Right cardiac atrium (tissue), 5 donors: ENCODE results near the gene DGKI. TPM values are rescaled to one million over a fixed set of nuclear protein-coding genes. Genes with fewer than 3 reads are reported as not detected.

ENCODE experiments used
- ATAC-seq, 2 donors: fragments of 200-7000 bp; cut with Tn5 transposase; one replicate each; pipeline versions ENCODE4 v1.8.0 to v1.9.1; 2020; ENCODE audit warnings: moderate library complexity in 2 of 2, mild to moderate bottlenecking in 1 of 2
- DNase-seq, 3 donors: peaks; one replicate each; pipeline ENCODE4 v3.0.0-alpha.2; 2020
- H3K27ac ChIP-seq: one replicate; pipeline ENCODE4 v1.5.1; 2013; ENCODE audit warnings: mild to moderate bottlenecking, low read length, control low read depth, moderate library complexity
- H3K27me3 ChIP-seq: one replicate; pipeline ENCODE4 v1.6.1; 2013; ENCODE audit not compliant: control insufficient read depth, insufficient read depth
- H3K4me1 ChIP-seq: one replicate; pipeline ENCODE4 v1.6.1; 2013; ENCODE audit warnings: low read length; ENCODE audit not compliant: control insufficient read depth, insufficient read depth
- H3K4me3 ChIP-seq: one replicate; pipeline ENCODE4 v1.5.1; 2013; ENCODE audit warnings: low read length, control low read depth
- H3K9me3 ChIP-seq: one replicate; pipeline ENCODE4 v1.6.1; 2013; ENCODE audit warnings: low read length; ENCODE audit not compliant: control insufficient read depth
- whole genome bisulfite sequencing: extraction: QIAGEN DNeasy Blood & Tissue Kit; methylation state at CpG from one replicate; pipeline ENCODE4 v1.1.7; 2013; 5-methylcytosine and 5-hydroxymethylcytosine counted together
- intact Hi-C, 4 donors: fragments of 100-400 bp; cut with DNase I; formaldehyde crosslinking; loops; one replicate each; pipeline versions ENCODE4 v1.11.0 to v1.14.0; 2022 to 2023
- polyA plus RNA-seq: library from polyadenylated mRNA; stranded (reverse); fragments of 200-250 nt; gene quantifications from one replicate; pipeline ENCODE4 v1.2.3, GENCODE V29; 2013
- total RNA-seq, 4 donors: library from RNA; stranded (reverse); fragmentation: NEBNext Ultra II Directional; extraction: Animal tissue kit (Norgen Biotek cat#: 25700); gene quantifications; one replicate each; pipeline ENCODE4 v1.2.1, GENCODE V29; 2021
- donor health status: healthy with polysubstance abuse.
- donor health status: DM: no; HTN: yes; CAD: no.
- donor health status: DM: no; HTN: no; CAD: no.
- donor health status: DM: no; HTN: yes; CAD: no; lungs with severe emphysema.
- donor health status: DM: yes; HTN: yes; CAD: no.

DGKI gene
- total and polyA plus RNA-seq, 5 donors, result 2.1 to 14.9 (median 7.7) TPM

DNA sequence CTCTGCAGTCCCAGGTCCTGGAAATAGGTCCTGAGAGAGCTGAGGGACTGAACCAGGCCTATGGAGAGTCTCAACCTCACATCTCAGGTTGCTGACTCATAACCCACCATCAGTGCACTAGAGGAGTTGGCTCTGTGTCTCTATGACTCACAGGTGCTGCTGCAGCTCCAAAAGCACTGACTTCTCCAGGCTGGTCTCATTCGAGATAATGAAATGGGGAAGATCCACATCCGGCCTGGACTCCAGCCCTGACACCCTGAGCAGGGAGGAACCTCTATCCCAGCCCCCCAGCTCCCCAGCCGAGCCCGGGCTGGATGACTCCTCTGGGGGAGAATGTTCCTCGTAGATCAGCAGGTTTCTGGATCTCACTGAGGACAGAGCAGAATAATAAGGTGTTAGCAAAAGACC is 35.5 kb upstream of the DGKI start:
- Histone ChIP-seq H3K4me3 (no peak overlapping the region), H3K27me3 (no peaks in the 10 kb centered on the region), H3K4me1 (peaks cover 3% of the 10 kb centered on the region), H3K27ac (peak overlapping the region; percentile 53), H3K9me3 (no peaks in the 10 kb centered on the region)
- intact Hi-C loops, result no loop called here
- DNase-seq, result peak in 1 of 3 donors; percentile 39
- WGBS, result 77% methylated on average over 5 of the region's 5 CpGs
- ATAC-seq, result peak in 1 of 2 donors; percentile 77

DNA sequence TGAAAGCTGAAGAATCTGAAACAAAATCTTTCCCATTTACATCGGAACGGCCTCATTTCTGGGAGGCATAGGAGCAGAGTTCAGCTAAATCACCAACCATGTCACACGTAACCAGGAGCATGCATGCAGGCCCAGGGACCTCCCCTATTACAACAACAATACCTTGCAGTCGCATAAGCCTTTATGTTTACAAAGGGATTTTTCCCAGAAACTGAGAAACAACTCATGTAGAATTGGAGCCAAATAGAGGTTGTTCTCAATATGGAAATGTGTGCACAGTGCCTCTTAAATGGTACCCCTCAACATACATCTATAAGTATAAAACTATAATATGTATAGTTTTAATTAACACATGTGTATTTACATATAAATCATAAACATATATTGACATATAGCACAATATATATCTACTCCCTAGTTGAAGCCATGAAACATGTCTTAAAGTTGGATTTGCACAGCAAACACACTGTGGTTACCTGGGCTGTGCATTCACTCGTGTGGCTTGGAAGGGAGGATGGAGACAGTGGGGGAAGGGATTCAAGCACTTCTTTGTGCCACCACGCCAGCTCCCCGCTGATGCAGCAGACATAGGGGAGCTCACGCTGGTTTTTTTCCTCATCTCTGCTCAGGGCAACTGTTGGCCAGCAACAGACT is 35.0 kb upstream of the DGKI start:
- 97% methylated on average over 8 of the region's 8 CpGs for WGBS
- peak overlapping the region; percentile 53 for H3K27ac ChIP-seq
- H3K9me3 ChIP-seq, result no peaks in the 10 kb centered on the region
- H3K4me3 ChIP-seq, result no peak overlapping the region
- ATAC-seq (no peak), DNase-seq (no peak)
- intact Hi-C loops, result no loop called here
- H3K4me1 ChIP-seq, result peaks cover 3% of the 10 kb centered on the region
- H3K27me3 ChIP-seq, result no peaks in the 10 kb centered on the region

DNA sequence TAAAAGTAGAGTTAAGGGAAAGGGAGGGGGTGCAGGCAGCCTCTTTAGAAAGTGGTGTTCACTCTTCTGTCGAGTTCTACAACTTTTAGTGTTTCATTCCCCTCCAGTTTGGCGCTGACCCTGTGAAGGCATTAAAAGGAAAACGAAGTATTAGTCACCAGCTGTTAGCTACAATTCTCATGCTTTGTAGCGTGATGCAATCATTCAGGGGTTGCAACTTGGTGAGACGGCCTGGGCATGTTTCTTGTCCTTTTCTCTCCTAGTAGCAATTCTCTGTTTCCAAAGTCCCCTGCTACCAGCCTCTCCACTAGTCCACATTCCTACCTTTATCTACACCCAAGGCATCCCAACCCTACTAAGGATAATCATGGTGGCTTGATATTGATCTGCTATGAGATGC is 33.7 kb upstream of the DGKI start:
- intact Hi-C loops, result no loop called here
- no peaks in the 10 kb centered on the region for H3K9me3 ChIP-seq
- H3K27ac ChIP-seq, result no peak overlapping the region
- H3K27me3 ChIP-seq, result no peaks in the 10 kb centered on the region
- peaks cover 4% of the 10 kb centered on the region for H3K4me1 ChIP-seq
- DNase-seq (no peak), ATAC-seq (no peak)
- WGBS, result 75% methylated on average over 5 of the region's 5 CpGs
- no peak overlapping the region for H3K4me3 ChIP-seq

DNA sequence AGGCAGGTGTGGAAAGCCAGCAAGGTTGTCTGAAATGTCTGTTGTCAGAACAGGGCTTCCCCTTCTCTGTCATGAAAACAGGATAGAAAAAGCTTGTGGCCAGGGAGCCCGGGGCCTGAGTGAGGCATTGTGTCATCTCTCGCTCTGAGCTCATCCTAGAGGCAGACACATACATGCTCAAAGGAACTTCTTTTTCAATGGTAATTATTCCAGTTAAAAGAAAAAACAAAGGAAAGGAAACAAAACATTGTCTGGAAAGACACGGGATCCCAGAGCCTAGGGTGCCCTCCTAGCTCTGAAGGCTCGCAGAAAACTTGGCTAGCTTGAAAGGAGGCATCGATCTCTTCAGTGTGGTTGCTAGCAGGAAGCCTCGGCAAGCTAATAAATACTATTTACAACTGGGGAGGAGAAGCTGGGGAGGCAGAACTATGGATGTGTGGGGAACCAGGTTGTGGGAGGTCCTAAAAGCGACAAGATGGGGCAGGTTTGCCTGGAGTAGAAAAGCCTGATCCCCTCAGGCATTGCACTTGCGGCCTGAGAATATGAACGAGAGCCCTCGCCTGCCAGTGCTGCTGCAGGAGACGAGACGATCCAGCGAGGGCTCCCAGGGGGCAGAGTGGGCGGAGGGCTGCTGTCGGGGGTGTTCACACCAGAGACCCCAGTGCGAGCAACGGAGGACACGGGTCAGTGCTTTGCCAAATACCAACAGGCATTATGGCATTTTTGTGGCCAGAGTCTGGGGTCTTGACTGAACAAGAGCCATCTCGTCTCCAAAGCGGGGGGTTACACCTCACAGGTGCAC is 32.8 kb upstream of the DGKI start:
- 75% methylated on average over 20 of the region's 20 CpGs for WGBS
- H3K4me1 ChIP-seq, result peaks cover 8% of the 10 kb centered on the region
- H3K9me3 ChIP-seq, result no peaks in the 10 kb centered on the region
- H3K27me3 ChIP-seq, result no peaks in the 10 kb centered on the region
- no peak overlapping the region for H3K4me3 ChIP-seq
- intact Hi-C loops, result no loop called here
- ATAC-seq (no peak), DNase-seq (no peak)
- peak overlapping the region; percentile 78 for H3K27ac ChIP-seq

DNA sequence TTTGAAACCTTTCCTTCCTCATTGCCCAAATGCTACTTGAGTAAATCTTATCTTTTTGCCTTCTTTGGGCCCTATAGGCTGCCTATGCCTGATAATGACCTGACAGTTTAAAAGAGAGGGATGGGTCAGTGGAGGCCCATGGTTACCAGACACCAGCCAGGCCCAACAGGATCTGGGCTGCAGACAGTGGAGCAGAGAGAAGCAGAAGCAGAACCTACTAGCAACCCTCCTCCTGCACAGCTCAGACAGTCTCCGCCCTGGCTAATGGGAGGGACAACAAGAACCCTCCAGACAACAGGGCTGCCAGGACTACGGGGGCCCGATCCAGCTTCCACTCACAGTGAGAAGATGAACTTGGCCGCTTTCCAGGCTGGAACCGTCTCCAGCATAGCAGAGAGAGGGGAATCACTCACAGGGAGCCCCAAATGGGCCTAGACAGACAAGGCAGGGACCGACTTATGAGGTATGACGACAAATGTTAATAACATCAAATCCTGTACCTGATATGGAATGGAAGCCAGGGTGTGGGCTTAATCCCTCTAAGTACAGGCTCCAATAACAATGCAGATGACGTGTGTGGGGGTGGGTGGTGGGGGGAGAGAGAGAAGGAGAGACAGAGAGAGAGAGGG is 31.7 kb upstream of the DGKI start:
- Histone ChIP-seq H3K4me1 (peaks cover 11% of the 10 kb centered on the region), H3K27me3 (no peaks in the 10 kb centered on the region), H3K27ac (peak overlapping the region; percentile 16), H3K4me3 (no peak overlapping the region), H3K9me3 (no peaks in the 10 kb centered on the region)
- DNase-seq, result peak; percentile 86 to 96 (median 94)
- intact Hi-C loops, result no loop called here
- 45% methylated on average over 8 of the region's 8 CpGs for WGBS
- ATAC-seq, result peak; percentile 78 to 92

DNA sequence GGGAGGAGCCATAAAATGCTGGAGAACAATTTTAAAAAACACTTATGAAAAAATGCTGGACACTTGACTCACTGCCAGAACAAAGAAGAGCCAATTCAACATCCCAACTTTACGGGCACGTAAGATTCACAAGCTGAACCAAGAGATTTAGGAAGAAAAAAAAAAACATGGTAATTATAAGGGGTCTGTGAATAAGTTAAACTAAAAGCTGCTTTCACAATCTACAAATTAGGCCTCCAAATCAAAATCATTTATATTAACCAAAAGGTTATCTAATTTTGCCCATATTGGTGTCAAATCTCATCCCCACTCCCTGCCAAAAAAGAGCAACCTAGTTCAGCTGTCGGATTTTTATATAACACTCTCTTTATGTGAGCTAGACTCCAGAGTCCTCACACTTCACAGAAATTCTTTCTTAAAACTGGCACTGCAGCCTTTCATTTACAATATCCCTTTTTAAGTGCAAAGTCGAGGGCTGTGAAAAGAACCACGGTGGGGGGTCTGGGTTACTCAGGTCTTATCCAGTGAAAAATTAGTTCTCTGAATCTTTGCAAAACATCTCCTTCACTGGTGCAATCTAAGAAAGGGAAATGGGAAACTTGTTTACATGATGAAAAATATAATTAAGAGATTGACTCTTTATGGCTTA is 30.4 kb upstream of the DGKI start:
- intact Hi-C loops, result no loop called here
- Histone ChIP-seq H3K4me1 (peaks cover 11% of the 10 kb centered on the region), H3K27me3 (no peaks in the 10 kb centered on the region), H3K4me3 (no peak overlapping the region), H3K27ac (peak overlapping the region; percentile 83), H3K9me3 (no peaks in the 10 kb centered on the region)
- ATAC-seq (no peak), DNase-seq (no peak)
- 39% methylated on average over 5 of the region's 5 CpGs for WGBS

DNA sequence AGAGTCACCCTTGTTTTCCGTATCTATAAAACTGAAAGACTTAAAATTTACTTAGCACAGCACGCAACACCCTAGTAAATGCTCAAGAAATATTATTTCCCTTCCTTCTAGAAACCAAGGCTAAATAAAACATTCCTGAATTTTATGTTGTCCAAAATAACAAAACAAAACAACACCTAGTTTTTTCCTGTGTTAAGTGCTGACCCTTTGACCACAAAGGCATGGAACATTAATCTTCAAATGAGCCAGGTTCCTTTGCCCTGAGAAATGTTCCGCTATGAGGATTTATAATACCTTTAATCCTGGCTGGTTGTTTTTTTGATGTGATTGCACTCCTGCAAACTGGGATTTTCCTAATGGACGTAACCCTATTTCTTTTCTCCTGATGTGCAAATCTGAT is 29.0 kb upstream of the DGKI start:
- peaks cover 13% of the 10 kb centered on the region for H3K4me1 ChIP-seq
- H3K27me3 ChIP-seq, result no peaks in the 10 kb centered on the region
- no peak overlapping the region for H3K27ac ChIP-seq
- intact Hi-C loops, result no loop called here
- no peak overlapping the region for H3K4me3 ChIP-seq
- DNase-seq, result no peak
- 96% methylated on average over 4 of the region's 4 CpGs for WGBS
- no peak for ATAC-seq
- no peaks in the 10 kb centered on the region for H3K9me3 ChIP-seq

DNA sequence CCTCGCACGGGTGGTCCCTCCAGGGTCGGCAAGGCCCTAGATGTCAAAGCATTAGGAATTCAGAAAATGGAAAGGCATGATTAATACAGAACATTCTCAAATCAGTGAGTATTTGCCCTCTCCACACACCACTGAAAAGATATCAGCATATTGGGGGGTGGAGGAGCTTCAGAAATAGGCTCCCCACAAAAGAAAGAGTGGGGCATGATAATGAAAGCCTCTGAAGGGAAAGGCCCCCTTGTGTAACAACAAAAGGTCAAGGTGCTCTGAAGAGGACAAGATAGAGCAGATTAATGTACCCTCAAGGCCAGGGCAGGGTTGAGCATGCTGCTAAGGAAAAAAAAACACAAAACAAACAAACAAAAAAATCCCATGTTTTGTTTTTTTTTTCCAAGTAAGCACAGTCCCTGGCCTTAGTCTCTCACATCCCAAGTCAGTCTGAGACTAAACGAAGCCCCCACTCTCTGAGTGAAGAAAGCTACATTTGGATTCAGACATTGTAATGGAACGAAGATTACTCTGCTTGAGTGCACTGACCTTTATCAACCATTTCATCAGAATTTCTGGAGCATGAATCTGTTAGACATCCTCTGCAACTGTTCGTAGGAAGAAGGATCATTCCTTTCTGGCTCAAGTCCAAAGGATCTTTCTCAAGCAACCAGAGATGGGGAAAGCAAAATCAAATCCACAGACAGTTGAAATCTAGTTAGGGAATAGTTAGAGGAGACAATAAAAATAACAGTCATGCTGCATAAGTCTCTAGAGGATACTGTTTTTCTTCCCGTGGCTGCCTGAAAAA is 27.4 kb upstream of the DGKI start:
- intact Hi-C loops, result no loop called here
- Histone ChIP-seq H3K27me3 (no peaks in the 10 kb centered on the region), H3K4me1 (peaks cover 11% of the 10 kb centered on the region), H3K27ac (peak overlapping the region; percentile 75), H3K4me3 (no peak overlapping the region), H3K9me3 (no peaks in the 10 kb centered on the region)
- no peak for DNase-seq
- ATAC-seq, result no peak
- WGBS, result 46% methylated on average over 7 of the region's 7 CpGs

DNA sequence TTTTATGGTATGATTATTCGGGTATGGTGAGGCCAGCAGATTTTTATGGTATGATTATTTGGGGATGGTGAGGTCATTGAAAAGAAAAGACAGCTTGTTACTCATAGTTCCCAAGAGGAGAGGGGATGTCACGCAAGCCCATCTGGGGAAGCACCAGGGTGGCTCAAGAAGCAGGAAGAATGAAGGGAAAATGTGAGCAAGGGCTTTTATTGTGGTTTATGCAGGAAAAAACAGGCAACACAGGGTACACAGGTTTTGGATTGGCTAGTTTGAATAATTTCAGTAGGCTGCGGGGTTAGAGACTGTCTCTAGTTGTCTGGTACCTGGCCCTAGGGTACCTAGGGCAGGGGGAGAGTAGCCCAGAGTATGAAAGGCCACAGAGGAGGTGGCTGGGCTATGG is 26.8 kb upstream of the DGKI start:
- no peaks in the 10 kb centered on the region for H3K27me3 ChIP-seq
- intact Hi-C loops, result no loop called here
- DNase-seq (no peak), ATAC-seq (no peak)
- peaks cover 10% of the 10 kb centered on the region for H3K4me1 ChIP-seq
- peak overlapping the region; percentile 75 for H3K27ac ChIP-seq
- H3K9me3 ChIP-seq, result no peaks in the 10 kb centered on the region
- no peak overlapping the region for H3K4me3 ChIP-seq
- 88% methylated on average over 3 of the region's 3 CpGs for WGBS

DNA sequence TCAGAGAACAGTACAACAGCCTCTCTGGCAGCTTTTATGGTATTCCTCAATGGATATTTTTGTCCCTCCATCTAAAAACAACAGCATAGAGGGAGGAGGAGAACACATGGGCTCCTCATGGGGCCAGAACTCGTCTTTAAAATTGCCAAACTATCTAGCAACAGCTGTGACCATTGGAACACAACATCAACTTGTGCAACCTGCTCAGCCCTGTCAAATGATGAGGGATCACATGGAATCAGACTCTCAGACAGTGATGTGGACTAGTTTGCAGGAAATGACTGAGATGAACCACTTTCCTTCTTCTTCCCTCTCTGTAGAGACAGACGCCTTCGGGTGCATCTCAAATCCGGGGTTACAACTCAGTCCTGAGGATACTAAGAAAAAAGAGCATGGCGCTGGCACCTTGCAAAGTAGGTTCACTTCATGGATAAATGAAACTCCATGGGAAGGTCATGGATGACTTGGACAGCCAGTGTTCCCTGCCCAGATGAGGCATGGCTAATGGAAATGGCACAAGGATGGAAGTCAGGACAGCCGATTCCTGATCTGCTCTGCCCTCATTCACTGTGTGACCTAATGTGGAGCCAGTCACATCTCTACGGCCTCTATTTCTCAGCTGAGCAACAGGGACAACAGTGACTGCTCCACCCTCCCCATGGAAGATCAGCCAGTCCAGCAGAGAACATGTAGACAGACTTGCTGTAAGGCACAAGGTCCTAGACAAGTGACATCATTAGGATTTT is 24.6 kb upstream of the DGKI start:
- peak overlapping the region; percentile 74 for H3K27ac ChIP-seq
- no peak overlapping the region for H3K4me3 ChIP-seq
- peaks cover 8% of the 10 kb centered on the region for H3K4me1 ChIP-seq
- H3K9me3 ChIP-seq, result no peaks in the 10 kb centered on the region
- 86% methylated on average over 7 of the region's 7 CpGs for WGBS
- ATAC-seq (peak; percentile 49 to 53), DNase-seq (no peak)
- no peaks in the 10 kb centered on the region for H3K27me3 ChIP-seq
- intact Hi-C loops, result no loop called here
